ENCODE results near the gene TLE5.

DNA sequence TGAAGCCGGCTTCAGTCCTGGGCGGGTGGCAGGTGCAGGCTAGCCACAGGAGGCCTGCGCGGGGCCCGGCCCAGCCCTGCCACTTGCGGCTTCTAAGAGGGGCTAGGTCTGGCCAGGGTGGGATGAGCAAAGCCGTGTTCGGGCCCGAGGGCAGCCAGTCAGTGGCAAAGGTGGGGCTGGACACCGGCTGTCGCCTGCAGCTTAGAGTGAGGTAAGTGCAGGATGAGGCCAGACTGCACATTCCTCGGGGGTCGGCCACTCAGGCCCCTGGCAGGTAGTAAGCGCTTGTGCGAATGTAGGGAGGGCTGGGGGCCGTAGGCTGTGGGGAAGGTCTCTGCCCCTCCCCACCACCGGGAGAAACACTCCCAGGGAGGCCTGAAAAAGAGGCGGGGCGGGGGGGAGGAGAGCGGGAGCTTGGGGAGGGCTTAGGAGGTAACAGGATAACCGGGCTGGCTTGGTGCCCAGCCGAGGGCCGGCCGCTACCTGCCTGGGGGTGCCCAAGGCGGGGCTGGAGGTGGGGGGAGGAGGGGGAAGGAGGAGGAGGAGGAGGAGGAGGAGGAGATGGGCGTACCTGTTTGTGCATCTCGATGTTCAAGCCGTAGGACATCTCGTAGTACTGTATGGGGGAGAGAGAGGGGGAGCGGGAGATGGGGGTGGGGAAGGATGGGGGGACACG is 6.4 kb downstream of the TLE5 start:
- TF ChIP-seq, protein P1, sequence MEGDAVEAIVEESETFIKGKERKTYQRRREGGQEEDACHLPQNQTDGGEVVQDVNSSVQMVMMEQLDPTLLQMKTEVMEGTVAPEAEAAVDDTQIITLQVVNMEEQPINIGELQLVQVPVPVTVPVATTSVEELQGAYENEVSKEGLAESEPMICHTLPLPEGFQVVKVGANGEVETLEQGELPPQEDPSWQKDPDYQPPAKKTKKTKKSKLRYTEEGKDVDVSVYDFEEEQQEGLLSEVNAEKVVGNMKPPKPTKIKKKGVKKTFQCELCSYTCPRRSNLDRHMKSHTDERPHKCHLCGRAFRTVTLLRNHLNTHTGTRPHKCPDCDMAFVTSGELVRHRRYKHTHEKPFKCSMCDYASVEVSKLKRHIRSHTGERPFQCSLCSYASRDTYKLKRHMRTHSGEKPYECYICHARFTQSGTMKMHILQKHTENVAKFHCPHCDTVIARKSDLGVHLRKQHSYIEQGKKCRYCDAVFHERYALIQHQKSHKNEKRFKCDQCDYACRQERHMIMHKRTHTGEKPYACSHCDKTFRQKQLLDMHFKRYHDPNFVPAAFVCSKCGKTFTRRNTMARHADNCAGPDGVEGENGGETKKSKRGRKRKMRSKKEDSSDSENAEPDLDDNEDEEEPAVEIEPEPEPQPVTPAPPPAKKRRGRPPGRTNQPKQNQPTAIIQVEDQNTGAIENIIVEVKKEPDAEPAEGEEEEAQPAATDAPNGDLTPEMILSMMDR (IDR thresholded peaks at IDR 0.05; ENCODE audit: borderline replicate concordance, extremely low read depth, low read length, poor library complexity, severe bottlenecking) = no peak
- TF ChIP-seq EZH2 (IDR thresholded peaks at IDR 0.05; ENCODE audit: borderline replicate concordance, low read depth, low read length, severe bottlenecking) = no peak
